Mesenchymal stem cell (in vitro differentiated cells and primary cell): ENCODE data around the gene WHRN.
A peak's percentile ranks its signal among the peaks of the same experiment; 100 is the strongest.

Experiments used
- DNase-seq: peaks from one replicate; pipeline ENCODE4 v3.0.0-alpha.2; 2013
- H2AFZ ChIP-seq: one replicate; pipeline ENCODE4 v1.6.1; 2013; ENCODE audit warnings: low read depth, mild to moderate bottlenecking, control low read depth, inconsistent platforms, low read length, moderate library complexity
- H2AK5ac ChIP-seq: 2 replicates; pipeline ENCODE4 v1.6.1; 2013; ENCODE audit warnings: low read length, moderate library complexity, mild to moderate bottlenecking, inconsistent platforms; ENCODE audit not compliant: severe bottlenecking
- H2BK120ac ChIP-seq: one replicate; pipeline ENCODE4 v1.6.1; 2013; ENCODE audit warnings: low read depth, mild to moderate bottlenecking, inconsistent platforms, low read length, moderate library complexity
- H2BK12ac ChIP-seq, 2 experiments: one replicate each; pipeline ENCODE4 v1.6.1; 2013; ENCODE audit warnings: inconsistent platforms in 2 of 2, low read length in 2 of 2, mild to moderate bottlenecking in 2 of 2, moderate library complexity in 2 of 2, control low read depth in 1 of 2
- H2BK15ac ChIP-seq: one replicate; pipeline ENCODE4 v1.6.1; 2013; ENCODE audit warnings: mild to moderate bottlenecking, low read depth, inconsistent platforms; ENCODE audit not compliant: poor library complexity, severe bottlenecking
- H2BK5ac ChIP-seq: 2 replicates; pipeline ENCODE4 v1.6.1; 2013; ENCODE audit warnings: low read depth, mild to moderate bottlenecking, low read length, control low read depth, inconsistent platforms; ENCODE audit not compliant: poor library complexity, severe bottlenecking
- H3K14ac ChIP-seq, 2 experiments: one replicate each; pipeline ENCODE4 v1.6.1; 2013; ENCODE audit warnings: inconsistent platforms in 2 of 2, low read length in 2 of 2, control low read depth in 1 of 2, mild to moderate bottlenecking in 1 of 2, moderate library complexity in 1 of 2
- H3K18ac ChIP-seq, 2 experiments: one replicate each; pipeline ENCODE4 v1.6.1; 2013; ENCODE audit warnings: inconsistent platforms in 2 of 2, low read length in 2 of 2, control low read depth in 1 of 2, low read depth in 1 of 2, mild to moderate bottlenecking in 1 of 2
- H3K23ac ChIP-seq, 2 experiments: one replicate each; pipeline ENCODE4 v1.6.1; 2013; ENCODE audit warnings: inconsistent platforms in 2 of 2, low read length in 2 of 2, mild to moderate bottlenecking in 2 of 2, moderate library complexity in 2 of 2, control low read depth in 1 of 2
- H3K27ac ChIP-seq: 2 replicates; pipeline ENCODE4 v1.5.1; 2013; ENCODE audit warnings: mild to moderate bottlenecking, moderate library complexity, low read length, control low read depth, inconsistent platforms; ENCODE audit not compliant: poor library complexity, severe bottlenecking
- H3K27me3 ChIP-seq, 2 experiments: 2 replicates each; pipeline versions ENCODE4 v1.6.1 to v1.7.0; 2013; ENCODE audit warnings: low read length in 2 of 2, mild to moderate bottlenecking in 2 of 2, moderate library complexity in 2 of 2, control low read depth in 1 of 2, inconsistent platforms in 1 of 2; ENCODE audit not compliant: control insufficient read depth in 1 of 2, insufficient read depth in 1 of 2
- H3K36me3 ChIP-seq, 2 experiments: 2 replicates each; pipeline versions ENCODE4 v1.6.1 to v1.7.0; 2013; ENCODE audit warnings: low read length in 2 of 2, control low read depth in 1 of 2, inconsistent platforms in 1 of 2, low read depth in 1 of 2, mild to moderate bottlenecking in 1 of 2; ENCODE audit not compliant: insufficient read depth in 2 of 2, control insufficient read depth in 1 of 2
- H3K4ac ChIP-seq, 2 experiments: one replicate each; pipeline ENCODE4 v1.6.1; 2013; ENCODE audit warnings: inconsistent platforms in 2 of 2, low read length in 2 of 2, mild to moderate bottlenecking in 2 of 2, moderate library complexity in 2 of 2, control low read depth in 1 of 2, low read depth in 1 of 2
- H3K4me1 ChIP-seq: 2 replicates; pipeline ENCODE4 v1.6.1; 2013; ENCODE audit warnings: low read depth, low read length, control low read depth; ENCODE audit not compliant: control insufficient read depth, insufficient read depth
- H3K4me2 ChIP-seq: 2 replicates; pipeline ENCODE4 v1.6.1; 2013; ENCODE audit warnings: low read length, mild to moderate bottlenecking, inconsistent platforms; ENCODE audit not compliant: poor library complexity, severe bottlenecking
- H3K4me3 ChIP-seq, 2 experiments: 2 replicates each; pipeline versions ENCODE4 v1.5.1 to v1.7.0; 2013; ENCODE audit warnings: low read length in 2 of 2, mild to moderate bottlenecking in 2 of 2, control low read depth in 1 of 2, low read depth in 1 of 2; ENCODE audit not compliant: insufficient read depth in 1 of 2
- H3K79me1 ChIP-seq: replicated peaks from 2 replicates; pipeline ENCODE4 v1.6.1; 2013; ENCODE audit warnings: mild to moderate bottlenecking, control low read depth, low read length, inconsistent platforms; ENCODE audit not compliant: poor library complexity, severe bottlenecking
- H3K9ac ChIP-seq: 2 replicates; pipeline ENCODE4 v1.7.0; 2013; ENCODE audit warnings: mild to moderate bottlenecking, low read length, moderate library complexity
- H3K9me3 ChIP-seq: 2 replicates; pipeline ENCODE4 v1.7.0; 2013; ENCODE audit warnings: mild to moderate bottlenecking, low read length; ENCODE audit not compliant: control insufficient read depth
- H4K8ac ChIP-seq: one replicate; pipeline ENCODE4 v1.6.1; 2013; ENCODE audit warnings: inconsistent platforms, mild to moderate bottlenecking, low read length, moderate library complexity
- H4K91ac ChIP-seq: one replicate; pipeline ENCODE4 v1.6.1; 2013; ENCODE audit warnings: mild to moderate bottlenecking, low read length, inconsistent platforms
- WGBS: methylation state at CpG from one replicate; pipeline ENCODE4 v1.1.7; 2013; ENCODE audit warnings: mixed read lengths; 5-methylcytosine and 5-hydroxymethylcytosine counted together

WHRN gene

DNA sequence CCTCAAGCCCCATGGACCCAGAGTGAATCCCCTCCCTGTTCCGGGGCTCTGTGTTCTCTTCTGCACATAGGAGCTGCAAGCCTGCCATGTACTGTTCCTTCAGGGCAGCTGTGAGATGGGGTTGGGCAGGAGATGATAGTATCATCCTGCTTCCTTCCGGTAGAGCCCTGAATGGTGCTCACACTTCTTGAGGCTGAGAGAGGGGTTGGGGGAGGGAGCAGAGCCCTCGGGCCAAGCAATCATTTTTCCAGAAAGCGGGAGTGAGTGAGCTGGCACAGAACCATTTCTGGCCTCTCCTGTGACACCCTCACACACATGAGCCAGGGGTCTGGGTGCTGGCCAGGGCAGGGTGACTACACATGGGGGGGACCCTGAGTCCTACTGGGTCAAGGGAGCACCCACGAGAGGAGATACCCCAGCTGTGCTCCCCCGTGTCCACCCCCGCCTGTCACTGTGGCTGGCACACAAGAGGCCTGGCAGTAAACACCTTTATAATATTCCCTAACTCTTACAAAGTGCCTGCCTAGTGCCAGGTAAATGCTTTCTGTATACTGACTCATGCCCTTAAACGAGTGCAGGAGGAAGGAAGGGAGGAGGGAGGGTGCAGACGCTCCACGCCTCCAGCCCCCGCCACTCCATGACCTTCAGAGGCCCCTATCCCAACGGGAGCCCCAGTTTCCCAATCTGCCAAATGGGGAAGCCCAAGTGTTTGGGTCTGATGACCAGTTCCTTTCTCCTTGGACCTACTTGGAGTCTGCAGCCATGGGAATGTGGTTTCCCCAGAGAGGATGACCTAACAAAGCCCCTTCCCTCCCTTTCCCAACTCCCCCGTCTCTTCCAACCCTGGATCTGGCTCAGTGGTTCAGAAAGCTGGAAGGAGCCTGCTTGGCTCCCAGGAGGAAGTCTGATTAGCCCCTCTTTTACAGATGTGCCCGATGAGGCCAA lies 133.0 kb downstream of the WHRN start:
- H3K79me1 ChIP-seq: peaks cover 38% of the 10 kb centered on the region
- H2BK15ac ChIP-seq: no peak overlapping the region
- no peak overlapping the region for H3K14ac ChIP-seq
- no peak overlapping the region for H2AK5ac ChIP-seq
- peaks cover 23% of the 10 kb centered on the region for H3K4me1 ChIP-seq
- no peak overlapping the region for H3K4me3 ChIP-seq
- H3K27me3 ChIP-seq: no peaks in the 10 kb centered on the region
- H3K23ac ChIP-seq: no peak overlapping the region
- H4K8ac ChIP-seq: no peak overlapping the region
- peak; percentile 33 for DNase-seq
- H3K36me3 ChIP-seq: peaks cover 64 to 75% of the 10 kb centered on the region in 2 experiments
- H2BK5ac ChIP-seq: no peak overlapping the region
- no peak overlapping the region for H3K27ac ChIP-seq
- no peak overlapping the region for H3K4ac ChIP-seq
- H3K18ac ChIP-seq: no peak overlapping the region
- H3K4me2 ChIP-seq: no peak overlapping the region
- no peak overlapping the region for H3K9ac ChIP-seq
- no peak overlapping the region for H2BK12ac ChIP-seq
- WGBS: 78% methylated on average over 13 of the region's 14 CpGs
- H3K9me3 ChIP-seq: no peaks in the 10 kb centered on the region
- no peak overlapping the region for H2BK120ac ChIP-seq
- H2AFZ ChIP-seq: no peak overlapping the region
- H4K91ac ChIP-seq: no peak overlapping the region

DNA sequence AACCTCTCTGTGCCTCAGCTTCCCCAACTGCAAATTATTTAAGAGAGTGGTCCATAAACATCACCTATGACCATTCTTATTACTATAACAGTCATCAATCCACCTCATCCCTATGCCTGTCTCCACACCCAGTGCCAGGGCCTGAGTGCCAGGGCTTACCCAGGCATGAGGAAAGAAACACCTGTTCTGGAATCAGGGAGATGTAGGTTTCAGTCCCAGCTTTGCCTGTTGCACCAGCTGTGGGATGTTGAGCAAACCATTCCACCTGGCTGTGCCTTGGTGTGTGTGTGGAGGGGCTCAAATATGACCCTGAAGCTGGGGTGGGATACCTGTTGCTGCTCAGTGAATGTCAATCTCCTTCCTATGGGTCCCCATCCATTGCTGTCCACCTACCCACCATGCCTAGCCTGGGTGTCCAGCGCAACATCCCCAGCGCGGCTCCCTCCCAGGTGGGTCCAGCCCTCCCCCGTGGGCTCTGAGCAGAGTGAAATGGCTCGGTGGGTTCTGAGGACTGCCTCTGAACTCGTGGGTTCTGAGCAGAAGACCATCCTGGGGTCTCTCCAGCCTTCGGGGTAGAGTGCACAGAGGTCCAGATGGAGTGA lies 133.8 kb downstream of the WHRN start:
- H3K9ac ChIP-seq: no peak overlapping the region
- 81% methylated on average over 7 of the region's 7 CpGs for whole genome bisulfite sequencing

DNA sequence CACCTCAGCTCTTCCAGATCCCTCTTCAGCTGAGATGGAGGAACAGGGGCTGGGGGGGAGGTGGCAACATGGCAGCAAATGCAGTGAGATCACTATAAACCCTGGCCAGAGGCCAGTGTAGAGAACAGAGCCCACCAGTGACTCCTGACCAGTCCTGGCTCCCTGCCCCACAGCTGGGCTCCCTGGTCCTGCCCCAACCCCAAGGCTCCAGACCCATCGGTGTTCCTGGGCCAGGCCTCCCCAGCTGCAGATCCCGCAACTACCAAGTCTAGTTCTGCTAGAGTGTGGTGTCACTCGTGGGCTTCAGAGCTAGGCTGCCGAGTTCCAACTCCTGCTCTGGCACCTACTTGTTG lies 134.3 kb downstream of the WHRN start:
- H2BK120ac ChIP-seq: no peak overlapping the region
- H2BK12ac ChIP-seq: no peak overlapping the region
- no peak overlapping the region for H3K4me3 ChIP-seq
- H2AK5ac ChIP-seq: no peak overlapping the region
- no peak overlapping the region for H4K8ac ChIP-seq
- peaks cover 26% of the 10 kb centered on the region for H3K4me1 ChIP-seq
- WGBS: 86% methylated on average over 4 of the region's 4 CpGs
- no peak overlapping the region for H4K91ac ChIP-seq
- peak overlapping the region in 1 of 2 experiments; percentile 28 for H3K23ac ChIP-seq
- H3K18ac ChIP-seq: no peak overlapping the region
- H3K14ac ChIP-seq: no peak overlapping the region
- H3K79me1 ChIP-seq: peaks cover 35% of the 10 kb centered on the region
- no peak overlapping the region for H3K4me2 ChIP-seq
- peaks cover 57 to 65% of the 10 kb centered on the region in 2 experiments for H3K36me3 ChIP-seq
- H3K4ac ChIP-seq: no peak overlapping the region
- no peak overlapping the region for H3K9ac ChIP-seq
- H3K27me3 ChIP-seq: no peaks in the 10 kb centered on the region
- H3K9me3 ChIP-seq: no peaks in the 10 kb centered on the region
- H2BK5ac ChIP-seq: no peak overlapping the region
- DNase-seq: no peak
- no peak overlapping the region for H3K27ac ChIP-seq
- H2BK15ac ChIP-seq: no peak overlapping the region
- H2AFZ ChIP-seq: no peak overlapping the region

More for the DNA sequence above, 133.8 kb downstream of the WHRN start:
- no peak overlapping the region for H2BK120ac ChIP-seq
- H3K18ac ChIP-seq: no peak overlapping the region
- no peaks in the 10 kb centered on the region for H3K27me3 ChIP-seq
- H2AFZ ChIP-seq: no peak overlapping the region
- no peak overlapping the region for H4K91ac ChIP-seq
- peaks cover 35% of the 10 kb centered on the region for H3K79me1 ChIP-seq
- H3K36me3 ChIP-seq: peaks cover 59 to 68% of the 10 kb centered on the region in 2 experiments
- no peak overlapping the region for H3K27ac ChIP-seq
- H3K9me3 ChIP-seq: no peaks in the 10 kb centered on the region
- no peak overlapping the region for H4K8ac ChIP-seq
- H3K4ac ChIP-seq: no peak overlapping the region
- no peak overlapping the region for H2BK12ac ChIP-seq
- H2BK5ac ChIP-seq: no peak overlapping the region
- no peak overlapping the region for H3K14ac ChIP-seq
- no peak overlapping the region for H2BK15ac ChIP-seq
- H3K4me3 ChIP-seq: no peak overlapping the region
- no peak overlapping the region for H2AK5ac ChIP-seq
- DNase-seq: no peak
- H3K4me1 ChIP-seq: peaks cover 25% of the 10 kb centered on the region
- no peak overlapping the region for H3K4me2 ChIP-seq
- no peak overlapping the region for H3K23ac ChIP-seq

GRCh38 chr9:114370251-114370967 lies 134.9 kb downstream of the WHRN start:
- Histone ChIP-seq H3K23ac (no peak overlapping the region), H3K27me3 (no peaks in the 10 kb centered on the region), H3K79me1 (peaks cover 35% of the 10 kb centered on the region), H3K9me3 (no peaks in the 10 kb centered on the region), H3K4ac (no peak overlapping the region), H2AK5ac (no peak overlapping the region), H3K14ac (no peak overlapping the region), H3K4me3 (no peak overlapping the region), H2AFZ (no peak overlapping the region), H4K91ac (no peak overlapping the region), H2BK120ac (no peak overlapping the region), H2BK12ac (no peak overlapping the region), H3K4me2 (no peak overlapping the region), H3K36me3 (peaks cover 56 to 65% of the 10 kb centered on the region in 2 experiments), H3K27ac (no peak overlapping the region), H2BK5ac (no peak overlapping the region), H3K4me1 (peaks cover 30% of the 10 kb centered on the region), H3K9ac (no peak overlapping the region), H3K18ac (no peak overlapping the region), H4K8ac (no peak overlapping the region), H2BK15ac (peak overlapping the region; percentile 54)
- DNase-seq: no peak
- 70% methylated on average over 5 of the region's 6 CpGs for WGBS
